SU-DHL-6 (cell line): ENCODE results near the gene PLXNB2.

Experiments used
- H2AFZ ChIP-seq: fragments of 200-600 bp; sonication (generic); 2 replicates; pipeline ENCODE4 v1.6.1; 2014; ENCODE audit warnings: low read depth, mild to moderate bottlenecking, moderate library complexity, mixed read lengths, antibody characterized with exemption, low read length; ENCODE audit not compliant: severe bottlenecking
- H3F3A ChIP-seq: fragments of 200-600 bp; shearing (Covaris generic); 2 replicates; pipeline ENCODE4 v1.6.0; 2016; ENCODE audit warnings: antibody characterized with exemption, mild to moderate bottlenecking; ENCODE audit not compliant: insufficient read depth
- H3K27ac ChIP-seq: fragments of 200-600 bp; sonication (generic); 2 replicates; pipeline ENCODE4 v1.5.1; 2016; ENCODE audit warnings: low read depth, mild to moderate bottlenecking, low read length, moderate library complexity, mixed read lengths
- H3K27me3 ChIP-seq: fragments of 200-600 bp; sonication (generic), shearing (Covaris generic); 2 replicates; pipeline ENCODE4 v1.6.0; 2014; ENCODE audit warnings: mild to moderate bottlenecking, low read length
- H3K36me3 ChIP-seq: fragments of 200-600 bp; sonication (generic); 2 replicates; pipeline ENCODE4 v1.6.1; 2014; ENCODE audit warnings: mild to moderate bottlenecking, low read length, mixed read lengths
- H3K4me2 ChIP-seq: fragments of 300-600, 200-600 bp; shearing (Covaris generic), sonication (generic); 2 replicates; pipeline ENCODE4 v1.6.0; 2014; ENCODE audit warnings: low read length, low read depth, mild to moderate bottlenecking; ENCODE audit not compliant: poor library complexity, severe bottlenecking
- H3K4me3 ChIP-seq: fragments of 200-600 bp; sonication (generic); 2 replicates; pipeline ENCODE4 v1.5.1; 2014; ENCODE audit warnings: antibody characterized with exemption, low read length, mild to moderate bottlenecking, mixed read lengths; ENCODE audit not compliant: insufficient read depth, poor library complexity, severe bottlenecking
- H3K79me2 ChIP-seq: fragments of 200-600 bp; sonication (generic); 2 replicates; pipeline ENCODE4 v1.6.1; 2014; ENCODE audit warnings: mild to moderate bottlenecking, low read length, moderate library complexity; ENCODE audit not compliant: insufficient read depth
- H3K9ac ChIP-seq: fragments of 200-600 bp; sonication (generic); 2 replicates; pipeline ENCODE4 v1.7.0; 2014; ENCODE audit warnings: mild to moderate bottlenecking, low read length
- H3K9me2 ChIP-seq: fragments of 200-600 bp; sonication (generic); replicated peaks from 2 replicates; pipeline ENCODE4 v1.6.1; 2014; ENCODE audit warnings: low read length; ENCODE audit not compliant: insufficient read depth
- H3K9me3 ChIP-seq: fragments of 200-600 bp; sonication (generic); 2 replicates; pipeline ENCODE4 v1.6.1; 2014; ENCODE audit warnings: low read length, mixed read lengths; ENCODE audit not compliant: insufficient read depth
- H4K20me1 ChIP-seq: fragments of 200-600 bp; sonication (generic); 2 replicates; pipeline ENCODE4 v1.6.1; 2014; ENCODE audit warnings: low read depth, mild to moderate bottlenecking, antibody characterized with exemption, low read length, moderate library complexity, mixed read lengths
- EZH2phosphoT487 ChIP-seq: fragments of 200-600 bp; sonication (generic), shearing (Covaris generic); conservative IDR thresholded peaks from 2 replicates; pipeline ENCODE4 v1.6.1; 2018; ENCODE audit warnings: mild to moderate bottlenecking, antibody characterized with exemption, low read length, moderate library complexity, mixed read lengths
- TF ChIP-seq, protein P1 (sequence below): fragments of 200-600 bp; sonication (generic); IDR thresholded peaks from one replicate; pipeline ENCODE4 v1.5.1; 2017; ENCODE audit warnings: antibody characterized with exemption, mild to moderate bottlenecking, low read length, moderate library complexity; ENCODE audit not compliant: insufficient read depth, poor library complexity, severe bottlenecking

Gene PLXNB2

DNA sequence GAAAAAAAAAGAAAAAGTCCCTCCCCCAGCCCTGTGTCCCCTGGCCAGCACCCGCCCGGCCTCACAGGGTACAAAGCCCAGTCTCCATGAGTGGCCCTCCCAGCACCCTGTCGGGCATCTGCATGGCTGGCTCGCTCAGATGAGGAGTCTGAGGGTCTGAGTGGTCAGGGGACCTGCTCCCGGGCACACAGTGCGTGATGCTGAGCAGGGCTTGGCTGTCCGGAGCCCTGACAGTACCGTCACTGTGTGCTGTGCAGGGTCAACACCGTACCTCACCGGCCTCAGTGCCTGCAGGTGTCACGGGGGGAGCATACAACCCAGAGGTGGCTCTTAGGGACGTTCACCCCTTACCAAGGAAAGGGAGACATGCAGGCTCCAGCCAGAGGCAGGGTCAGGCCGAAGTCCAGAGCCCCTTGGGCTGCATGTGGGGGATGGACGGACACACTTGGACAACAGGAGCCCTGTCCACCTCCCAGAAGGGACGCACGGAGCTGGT is 3.6 kb upstream of the PLXNB2 start:
- no peak overlapping the region for H3K9ac ChIP-seq
- H3K4me3 ChIP-seq, result no peak overlapping the region
- no peak overlapping the region for H3K27ac ChIP-seq

GRCh38 chr22:50310031-50310722 is 2.7 kb upstream of the PLXNB2 start:
- peaks cover 20% of the 10 kb centered on the region for H3F3A ChIP-seq
- H3K79me2 ChIP-seq, result no peaks in the 10 kb centered on the region
- no peaks in the 10 kb centered on the region for H3K9me2 ChIP-seq
- no peaks in the 10 kb centered on the region for H3K27me3 ChIP-seq
- H3K27ac ChIP-seq, result no peak overlapping the region
- H3K9ac ChIP-seq, result no peak overlapping the region
- no peak overlapping the region for H3K4me3 ChIP-seq
- no peak overlapping the region for H3K4me2 ChIP-seq
- H4K20me1 ChIP-seq, result no peaks in the 10 kb centered on the region
- H3K9me3 ChIP-seq, result no peaks in the 10 kb centered on the region
- no peaks in the 10 kb centered on the region for H3K36me3 ChIP-seq
- TF ChIP-seq, protein P1, sequence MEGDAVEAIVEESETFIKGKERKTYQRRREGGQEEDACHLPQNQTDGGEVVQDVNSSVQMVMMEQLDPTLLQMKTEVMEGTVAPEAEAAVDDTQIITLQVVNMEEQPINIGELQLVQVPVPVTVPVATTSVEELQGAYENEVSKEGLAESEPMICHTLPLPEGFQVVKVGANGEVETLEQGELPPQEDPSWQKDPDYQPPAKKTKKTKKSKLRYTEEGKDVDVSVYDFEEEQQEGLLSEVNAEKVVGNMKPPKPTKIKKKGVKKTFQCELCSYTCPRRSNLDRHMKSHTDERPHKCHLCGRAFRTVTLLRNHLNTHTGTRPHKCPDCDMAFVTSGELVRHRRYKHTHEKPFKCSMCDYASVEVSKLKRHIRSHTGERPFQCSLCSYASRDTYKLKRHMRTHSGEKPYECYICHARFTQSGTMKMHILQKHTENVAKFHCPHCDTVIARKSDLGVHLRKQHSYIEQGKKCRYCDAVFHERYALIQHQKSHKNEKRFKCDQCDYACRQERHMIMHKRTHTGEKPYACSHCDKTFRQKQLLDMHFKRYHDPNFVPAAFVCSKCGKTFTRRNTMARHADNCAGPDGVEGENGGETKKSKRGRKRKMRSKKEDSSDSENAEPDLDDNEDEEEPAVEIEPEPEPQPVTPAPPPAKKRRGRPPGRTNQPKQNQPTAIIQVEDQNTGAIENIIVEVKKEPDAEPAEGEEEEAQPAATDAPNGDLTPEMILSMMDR, result no peak
- TF ChIP-seq EZH2phosphoT487, result no peak
- no peak overlapping the region for H2AFZ ChIP-seq

More for the DNA sequence above, 3.6 kb upstream of the PLXNB2 start:
- no peaks in the 10 kb centered on the region for H3K9me3 ChIP-seq
- H3K4me2 ChIP-seq, result no peak overlapping the region
- no peaks in the 10 kb centered on the region for H3K27me3 ChIP-seq
- H3K36me3 ChIP-seq, result no peaks in the 10 kb centered on the region
- H2AFZ ChIP-seq, result no peak overlapping the region
- peaks cover 17% of the 10 kb centered on the region for H3F3A ChIP-seq
- H3K9me2 ChIP-seq, result no peaks in the 10 kb centered on the region
- H3K79me2 ChIP-seq, result no peaks in the 10 kb centered on the region
- TF ChIP-seq, protein P1, result no peak
- no peak for TF ChIP-seq EZH2phosphoT487
- H4K20me1 ChIP-seq, result no peaks in the 10 kb centered on the region

DNA sequence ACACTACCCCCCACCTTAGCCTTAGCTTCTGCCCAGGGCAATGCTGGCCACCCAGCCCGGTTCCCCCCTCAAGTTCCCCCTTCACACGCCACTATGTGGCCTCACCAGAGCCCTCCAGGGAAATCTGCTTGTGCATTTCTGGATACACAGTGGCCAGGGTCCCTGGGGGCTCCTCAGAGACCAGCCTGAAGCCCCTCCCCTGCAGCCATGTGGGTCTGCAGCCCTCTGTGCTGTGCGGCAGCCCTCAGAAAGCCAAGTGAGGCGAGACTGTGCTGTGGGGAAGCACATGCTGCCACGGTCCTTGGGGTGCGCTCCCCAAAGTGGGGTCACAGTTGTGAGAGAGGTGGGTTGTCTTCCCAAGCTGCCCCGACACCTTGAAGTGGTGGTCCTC is 2.1 kb upstream of the PLXNB2 start:
- no peak for TF ChIP-seq EZH2phosphoT487
- TF ChIP-seq, protein P1, result no peak
- H2AFZ ChIP-seq, result no peak overlapping the region
- H3K4me2 ChIP-seq, result no peak overlapping the region
- no peaks in the 10 kb centered on the region for H3K27me3 ChIP-seq
- no peak overlapping the region for H3K27ac ChIP-seq
- H3K9ac ChIP-seq, result no peak overlapping the region
- H3K4me3 ChIP-seq, result no peak overlapping the region
- H3K9me3 ChIP-seq, result no peaks in the 10 kb centered on the region
- H3K9me2 ChIP-seq, result no peaks in the 10 kb centered on the region
- H3K36me3 ChIP-seq, result no peaks in the 10 kb centered on the region
- H3F3A ChIP-seq, result peaks cover 22% of the 10 kb centered on the region; the same call in 1 of the 2 replicates
- no peaks in the 10 kb centered on the region for H3K79me2 ChIP-seq
- H4K20me1 ChIP-seq, result no peaks in the 10 kb centered on the region
